Measurements from ENCODE around the gene ABCA13. TPM values are rescaled to one million over a fixed set of nuclear protein-coding genes. Genes with fewer than 3 reads are reported as not detected.

The ABCA13 gene
- total and polyA plus RNA-seq, 2 donors (not counting 3 experiments of a cell fraction or from before 2014, with no cell fraction given), result 0.01 to 0.11 TPM

DNA sequence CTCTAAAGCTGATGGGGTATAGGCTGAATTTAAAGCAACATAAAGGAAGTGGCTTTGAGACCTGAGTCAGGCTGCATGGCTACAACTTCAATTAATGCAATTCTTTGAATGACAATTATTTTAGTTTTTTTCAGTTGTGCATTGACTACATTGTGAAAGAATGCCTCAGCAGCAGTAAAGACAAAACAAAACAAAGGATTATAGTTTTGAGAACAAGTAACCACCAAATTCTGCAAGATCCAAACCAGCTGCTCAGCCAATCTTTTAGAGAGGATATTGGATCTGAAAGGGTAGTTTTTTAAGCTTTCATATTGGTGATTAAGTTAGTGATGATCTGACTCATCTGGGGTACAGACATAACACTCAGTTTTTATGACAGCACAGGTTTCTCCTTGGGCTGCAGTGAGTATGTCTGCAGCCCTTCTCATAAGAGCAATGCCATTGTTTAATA, 40.6 kb upstream of the ABCA13 start:
- DNase-seq (ENCODE audit: low read depth, low spot score) (no peak), FAIRE-seq (no peak)
- BruUV-seq (replicated peaks), result no TSS peak
- H3K79me2 ChIP-seq (ENCODE audit: control insufficient read depth, insufficient read depth, low read length), result no peaks in the 10 kb centered on the region
- H3K27ac ChIP-seq (ENCODE audit: insufficient read depth, low read depth, low read length), result no peak overlapping the region
- H3K9ac ChIP-seq (replicated peaks; ENCODE audit: extremely low read depth, insufficient read depth, low read length), result no peak overlapping the region
- ChIA-PET CTCF (interaction anchor here (1.1 to 1.2 kb wide), 2 partner anchors 9 to 185 kb away, joined by 3 read pairs; no protein-coding TSS in a partner anchor), POLR2A (no interaction called here)
- dilution Hi-C loops (cut with MboI; ENCODE audit: extremely low pct_ligation_motif_present, low sequenced_read_pairs), result no loop called here
- H3K9me1 ChIP-seq (replicated peaks; ENCODE audit: control insufficient read depth, extremely low read depth, insufficient read depth, low read length), result no peaks in the 10 kb centered on the region
- H3K27me3 ChIP-seq (ENCODE audit: control insufficient read depth in 2 of 2, insufficient read depth in 2 of 2, low read length in 2 of 2), result peaks cover 3 to 12% of the 10 kb centered on the region in 2 experiments
- intact Hi-C loops (cut with micrococcal nuclease), result no loop called here
- H3K9me3 ChIP-seq (replicated peaks; ENCODE audit: control insufficient read depth, insufficient read depth, low read length), result no peaks in the 10 kb centered on the region
- no peak overlapping the region for H3K4me3 ChIP-seq (replicated peaks in 1 of 3; ENCODE audit: insufficient read depth in 1 of 3, low read depth in 1 of 3, low read length in 3 of 3)
- no peaks in the 10 kb centered on the region for H3K36me3 ChIP-seq (ENCODE audit: control insufficient read depth in 2 of 2, extremely low read depth in 1 of 2, insufficient read depth in 2 of 2, low read length in 2 of 2)
- H3K4me2 ChIP-seq (ENCODE audit: insufficient read depth, low read length), result no peak overlapping the region
- no peaks in the 10 kb centered on the region for H4K20me1 ChIP-seq (replicated peaks; ENCODE audit: control insufficient read depth, extremely low read depth, insufficient read depth, low read length)
- TF ChIP-seq MAX (IDR thresholded peaks at IDR 0.05; ENCODE audit: insufficient read depth, insufficient read length) (no peak), CTCF (IDR thresholded peaks at IDR 0.05; ENCODE audit: extremely low read depth in 1 of 2, insufficient read depth in 1 of 2, low read depth in 1 of 2, low read length in 2 of 2) (no peak), GATA2 (IDR thresholded peaks at IDR 0.05; ENCODE audit: insufficient read depth, insufficient read length, low read depth, low read length) (no peak), EZH2 (IDR thresholded peaks at IDR 0.05; ENCODE audit: borderline replicate concordance, low read depth, low read length, severe bottlenecking) (no peak), FOS (IDR thresholded peaks at IDR 0.05; ENCODE audit: borderline replicate concordance, insufficient read depth, low read length) (no peak), POLR2AphosphoS5 (IDR thresholded peaks at IDR 0.05; ENCODE audit: insufficient read depth, low read depth, low read length) (no peak), JUN (IDR thresholded peaks at IDR 0.05; ENCODE audit: borderline replicate concordance, insufficient read depth, insufficient read length, low read depth) (no peak), MYC (IDR thresholded peaks at IDR 0.05; ENCODE audit: low read depth, low read length) (no peak)
- H3K4me1 ChIP-seq (ENCODE audit: control insufficient read depth, extremely low read depth, insufficient read depth, low read length), result no peaks in the 10 kb centered on the region
- H2AFZ ChIP-seq (ENCODE audit: low read depth, low read length), result no peak overlapping the region
